Epithelial cell of esophagus (primary cell): ENCODE measurements around the gene EPHA1.

ENCODE experiments used
- DNase-seq: peaks from one replicate; pipeline ENCODE4 v3.0.0; 2010; ENCODE audit warnings: low read depth
- H3K4me3 ChIP-seq: 2 replicates; pipeline ENCODE4 v1.5.1; 2011; ENCODE audit warnings: mild to moderate bottlenecking, low read length, control low read depth
- CTCF ChIP-seq: IDR thresholded peaks from 2 replicates; pipeline ENCODE4 v1.5.1; 2011; ENCODE audit warnings: low read depth, mild to moderate bottlenecking, low read length, control low read depth, inconsistent platforms; ENCODE audit not compliant: insufficient read depth; ENCODE audit errors: missing control alignments

EPHA1 gene

GRCh38 chr7:143444063-143444782 lies 35.6 kb upstream of the EPHA1 start:
- H3K4me3 ChIP-seq, result no peak overlapping the region
- TF ChIP-seq CTCF, result no peak
- DNase-seq, result no peak

- no peak for DNase-seq
- H3K4me3 ChIP-seq, result no peak within 1 kb of the TSS
- no peak for TF ChIP-seq CTCF
Observed at GRCh38 chr7:143443153-143443552, 34.5 kb upstream of the EPHA1 start, which contains the start of gene TAS2R60. TSS of gene TAS2R60 (plus strand) at chr7:143443453. CDS start at chr7:143443453, 0 bp downstream.

- TF ChIP-seq CTCF, result no peak
- no peak overlapping the region for H3K4me3 ChIP-seq
- no peak for DNase-seq
Observed at GRCh38 chr7:143439866-143440265, 31.2 kb upstream of the EPHA1 start.

GRCh38 chr7:143437578-143437977 lies 28.9 kb upstream of the EPHA1 start:
- no peak for DNase-seq
- TF ChIP-seq CTCF, result no peak
- no peak overlapping the region for H3K4me3 ChIP-seq

- no peak overlapping the region for H3K4me3 ChIP-seq
- TF ChIP-seq CTCF, result no peak
- no peak for DNase-seq
Observed at GRCh38 chr7:143436325-143436946, 27.8 kb upstream of the EPHA1 start.

GRCh38 chr7:143435266-143435665 lies 26.6 kb upstream of the EPHA1 start:
- H3K4me3 ChIP-seq, result no peak overlapping the region
- peak; percentile 79 for DNase-seq
- no peak for TF ChIP-seq CTCF
